ENCODE data around the gene SLC24A3.

The SLC24A3 gene

DNA sequence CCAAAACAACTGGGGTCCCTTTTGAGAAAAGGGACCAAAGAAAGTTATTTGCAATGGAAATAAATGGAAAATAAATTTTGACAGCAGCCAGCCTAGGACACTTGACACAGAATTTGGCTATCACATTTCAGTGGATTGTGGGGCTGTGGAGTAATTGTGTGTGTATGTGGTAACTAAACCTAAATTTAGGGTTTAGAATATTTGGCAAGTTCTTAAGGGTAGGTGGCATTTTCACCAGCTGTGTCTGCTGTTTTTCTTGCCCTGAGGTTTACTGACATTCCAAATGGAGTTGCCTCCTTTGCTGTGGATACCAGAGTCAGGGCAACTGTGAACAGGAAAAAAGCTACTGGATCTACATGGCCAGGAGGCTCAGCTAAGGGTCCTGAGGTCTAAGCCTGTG, 270.9 kb downstream of the SLC24A3 start:
- no peak overlapping the region for H3K4me3 ChIP-seq (ENCODE audit: low read depth, low read length)
- H3K4me1 ChIP-seq (ENCODE audit: control insufficient read depth, insufficient read depth, low read length): no peaks in the 10 kb centered on the region
- ChIA-PET POLR2A (no interaction called here), CTCF (no interaction called here)
- H3K36me3 ChIP-seq (ENCODE audit: control insufficient read depth in 2 of 2, insufficient read depth in 1 of 2, low read length in 2 of 2): no peaks in the 10 kb centered on the region
- TF ChIP-seq KLF8 (tag by site-specific recombination; IDR thresholded peaks at IDR 0.05): no peak
- TF ChIP-seq, protein P1, sequence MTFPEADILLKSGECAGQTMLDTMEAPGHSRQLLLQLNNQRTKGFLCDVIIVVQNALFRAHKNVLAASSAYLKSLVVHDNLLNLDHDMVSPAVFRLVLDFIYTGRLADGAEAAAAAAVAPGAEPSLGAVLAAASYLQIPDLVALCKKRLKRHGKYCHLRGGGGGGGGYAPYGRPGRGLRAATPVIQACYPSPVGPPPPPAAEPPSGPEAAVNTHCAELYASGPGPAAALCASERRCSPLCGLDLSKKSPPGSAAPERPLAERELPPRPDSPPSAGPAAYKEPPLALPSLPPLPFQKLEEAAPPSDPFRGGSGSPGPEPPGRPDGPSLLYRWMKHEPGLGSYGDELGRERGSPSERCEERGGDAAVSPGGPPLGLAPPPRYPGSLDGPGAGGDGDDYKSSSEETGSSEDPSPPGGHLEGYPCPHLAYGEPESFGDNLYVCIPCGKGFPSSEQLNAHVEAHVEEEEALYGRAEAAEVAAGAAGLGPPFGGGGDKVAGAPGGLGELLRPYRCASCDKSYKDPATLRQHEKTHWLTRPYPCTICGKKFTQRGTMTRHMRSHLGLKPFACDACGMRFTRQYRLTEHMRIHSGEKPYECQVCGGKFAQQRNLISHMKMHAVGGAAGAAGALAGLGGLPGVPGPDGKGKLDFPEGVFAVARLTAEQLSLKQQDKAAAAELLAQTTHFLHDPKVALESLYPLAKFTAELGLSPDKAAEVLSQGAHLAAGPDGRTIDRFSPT (tag by site-specific recombination; IDR thresholded peaks at IDR 0.05): no peak
- TF ChIP-seq, protein P2, sequence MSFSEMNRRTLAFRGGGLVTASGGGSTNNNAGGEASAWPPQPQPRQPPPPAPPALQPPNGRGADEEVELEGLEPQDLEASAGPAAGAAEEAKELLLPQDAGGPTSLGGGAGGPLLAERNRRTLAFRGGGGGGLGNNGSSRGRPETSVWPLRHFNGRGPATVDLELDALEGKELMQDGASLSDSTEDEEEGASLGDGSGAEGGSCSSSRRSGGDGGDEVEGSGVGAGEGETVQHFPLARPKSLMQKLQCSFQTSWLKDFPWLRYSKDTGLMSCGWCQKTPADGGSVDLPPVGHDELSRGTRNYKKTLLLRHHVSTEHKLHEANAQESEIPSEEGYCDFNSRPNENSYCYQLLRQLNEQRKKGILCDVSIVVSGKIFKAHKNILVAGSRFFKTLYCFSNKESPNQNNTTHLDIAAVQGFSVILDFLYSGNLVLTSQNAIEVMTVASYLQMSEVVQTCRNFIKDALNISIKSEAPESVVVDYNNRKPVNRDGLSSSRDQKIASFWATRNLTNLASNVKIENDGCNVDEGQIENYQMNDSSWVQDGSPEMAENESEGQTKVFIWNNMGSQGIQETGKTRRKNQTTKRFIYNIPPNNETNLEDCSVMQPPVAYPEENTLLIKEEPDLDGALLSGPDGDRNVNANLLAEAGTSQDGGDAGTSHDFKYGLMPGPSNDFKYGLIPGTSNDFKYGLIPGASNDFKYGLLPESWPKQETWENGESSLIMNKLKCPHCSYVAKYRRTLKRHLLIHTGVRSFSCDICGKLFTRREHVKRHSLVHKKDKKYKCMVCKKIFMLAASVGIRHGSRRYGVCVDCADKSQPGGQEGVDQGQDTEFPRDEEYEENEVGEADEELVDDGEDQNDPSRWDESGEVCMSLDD (tag by site-specific recombination; IDR thresholded peaks at IDR 0.05): no peak
- TF ChIP-seq, protein P3, sequence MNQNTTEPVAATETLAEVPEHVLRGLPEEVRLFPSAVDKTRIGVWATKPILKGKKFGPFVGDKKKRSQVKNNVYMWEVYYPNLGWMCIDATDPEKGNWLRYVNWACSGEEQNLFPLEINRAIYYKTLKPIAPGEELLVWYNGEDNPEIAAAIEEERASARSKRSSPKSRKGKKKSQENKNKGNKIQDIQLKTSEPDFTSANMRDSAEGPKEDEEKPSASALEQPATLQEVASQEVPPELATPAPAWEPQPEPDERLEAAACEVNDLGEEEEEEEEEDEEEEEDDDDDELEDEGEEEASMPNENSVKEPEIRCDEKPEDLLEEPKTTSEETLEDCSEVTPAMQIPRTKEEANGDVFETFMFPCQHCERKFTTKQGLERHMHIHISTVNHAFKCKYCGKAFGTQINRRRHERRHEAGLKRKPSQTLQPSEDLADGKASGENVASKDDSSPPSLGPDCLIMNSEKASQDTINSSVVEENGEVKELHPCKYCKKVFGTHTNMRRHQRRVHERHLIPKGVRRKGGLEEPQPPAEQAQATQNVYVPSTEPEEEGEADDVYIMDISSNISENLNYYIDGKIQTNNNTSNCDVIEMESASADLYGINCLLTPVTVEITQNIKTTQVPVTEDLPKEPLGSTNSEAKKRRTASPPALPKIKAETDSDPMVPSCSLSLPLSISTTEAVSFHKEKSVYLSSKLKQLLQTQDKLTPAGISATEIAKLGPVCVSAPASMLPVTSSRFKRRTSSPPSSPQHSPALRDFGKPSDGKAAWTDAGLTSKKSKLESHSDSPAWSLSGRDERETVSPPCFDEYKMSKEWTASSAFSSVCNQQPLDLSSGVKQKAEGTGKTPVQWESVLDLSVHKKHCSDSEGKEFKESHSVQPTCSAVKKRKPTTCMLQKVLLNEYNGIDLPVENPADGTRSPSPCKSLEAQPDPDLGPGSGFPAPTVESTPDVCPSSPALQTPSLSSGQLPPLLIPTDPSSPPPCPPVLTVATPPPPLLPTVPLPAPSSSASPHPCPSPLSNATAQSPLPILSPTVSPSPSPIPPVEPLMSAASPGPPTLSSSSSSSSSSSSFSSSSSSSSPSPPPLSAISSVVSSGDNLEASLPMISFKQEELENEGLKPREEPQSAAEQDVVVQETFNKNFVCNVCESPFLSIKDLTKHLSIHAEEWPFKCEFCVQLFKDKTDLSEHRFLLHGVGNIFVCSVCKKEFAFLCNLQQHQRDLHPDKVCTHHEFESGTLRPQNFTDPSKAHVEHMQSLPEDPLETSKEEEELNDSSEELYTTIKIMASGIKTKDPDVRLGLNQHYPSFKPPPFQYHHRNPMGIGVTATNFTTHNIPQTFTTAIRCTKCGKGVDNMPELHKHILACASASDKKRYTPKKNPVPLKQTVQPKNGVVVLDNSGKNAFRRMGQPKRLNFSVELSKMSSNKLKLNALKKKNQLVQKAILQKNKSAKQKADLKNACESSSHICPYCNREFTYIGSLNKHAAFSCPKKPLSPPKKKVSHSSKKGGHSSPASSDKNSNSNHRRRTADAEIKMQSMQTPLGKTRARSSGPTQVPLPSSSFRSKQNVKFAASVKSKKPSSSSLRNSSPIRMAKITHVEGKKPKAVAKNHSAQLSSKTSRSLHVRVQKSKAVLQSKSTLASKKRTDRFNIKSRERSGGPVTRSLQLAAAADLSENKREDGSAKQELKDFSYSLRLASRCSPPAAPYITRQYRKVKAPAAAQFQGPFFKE (tag by site-specific recombination; IDR thresholded peaks at IDR 0.05; ENCODE audit: borderline replicate concordance): no peak
- H3K9me3 ChIP-seq (ENCODE audit: control insufficient read depth, insufficient read depth, low read depth, low read length): no peaks in the 10 kb centered on the region
- no peak overlapping the region for H3K27ac ChIP-seq (ENCODE audit: extremely low read depth, low read depth, low read length)

DNA sequence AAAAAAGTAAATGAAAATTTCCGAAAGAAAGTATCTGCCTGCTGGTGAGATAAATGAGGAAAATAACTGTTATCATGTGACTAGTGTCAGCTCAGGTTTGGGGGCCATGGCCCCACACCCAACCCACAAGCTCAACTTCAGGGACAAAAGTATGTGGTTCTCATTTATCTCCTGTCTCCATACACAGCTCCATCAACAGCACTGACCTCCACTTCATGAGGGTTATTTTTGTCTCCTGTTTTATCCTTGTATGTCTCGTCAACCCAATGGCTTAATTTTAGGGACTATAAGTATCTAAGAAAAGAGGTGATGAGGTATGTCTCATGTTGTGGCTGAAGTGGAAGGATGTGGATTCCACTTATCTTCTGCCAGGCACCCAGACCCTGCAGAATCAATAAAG, 274.0 kb downstream of the SLC24A3 start:
- H3K4me1 ChIP-seq (ENCODE audit: control insufficient read depth, insufficient read depth, low read length): no peaks in the 10 kb centered on the region
- H3K36me3 ChIP-seq (ENCODE audit: control insufficient read depth in 2 of 2, insufficient read depth in 1 of 2, low read length in 2 of 2): no peaks in the 10 kb centered on the region
- no peak overlapping the region for H3K27ac ChIP-seq (ENCODE audit: extremely low read depth, low read depth, low read length)
- CTCF ChIA-PET: no interaction called here
- H3K4me3 ChIP-seq (ENCODE audit: low read depth, low read length): no peak overlapping the region
- POLR2A ChIA-PET: no interaction called here
- H3K9me3 ChIP-seq (ENCODE audit: control insufficient read depth, insufficient read depth, low read depth, low read length): no peaks in the 10 kb centered on the region
- TF ChIP-seq, protein P4, sequence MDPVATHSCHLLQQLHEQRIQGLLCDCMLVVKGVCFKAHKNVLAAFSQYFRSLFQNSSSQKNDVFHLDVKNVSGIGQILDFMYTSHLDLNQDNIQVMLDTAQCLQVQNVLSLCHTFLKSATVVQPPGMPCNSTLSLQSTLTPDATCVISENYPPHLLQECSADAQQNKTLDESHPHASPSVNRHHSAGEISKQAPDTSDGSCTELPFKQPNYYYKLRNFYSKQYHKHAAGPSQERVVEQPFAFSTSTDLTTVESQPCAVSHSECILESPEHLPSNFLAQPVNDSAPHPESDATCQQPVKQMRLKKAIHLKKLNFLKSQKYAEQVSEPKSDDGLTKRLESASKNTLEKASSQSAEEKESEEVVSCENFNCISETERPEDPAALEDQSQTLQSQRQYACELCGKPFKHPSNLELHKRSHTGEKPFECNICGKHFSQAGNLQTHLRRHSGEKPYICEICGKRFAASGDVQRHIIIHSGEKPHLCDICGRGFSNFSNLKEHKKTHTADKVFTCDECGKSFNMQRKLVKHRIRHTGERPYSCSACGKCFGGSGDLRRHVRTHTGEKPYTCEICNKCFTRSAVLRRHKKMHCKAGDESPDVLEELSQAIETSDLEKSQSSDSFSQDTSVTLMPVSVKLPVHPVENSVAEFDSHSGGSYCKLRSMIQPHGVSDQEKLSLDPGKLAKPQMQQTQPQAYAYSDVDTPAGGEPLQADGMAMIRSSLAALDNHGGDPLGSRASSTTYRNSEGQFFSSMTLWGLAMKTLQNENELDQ (tag by site-specific recombination; IDR thresholded peaks at IDR 0.05; ENCODE audit: low read depth): no peak
- TF ChIP-seq, protein P5, sequence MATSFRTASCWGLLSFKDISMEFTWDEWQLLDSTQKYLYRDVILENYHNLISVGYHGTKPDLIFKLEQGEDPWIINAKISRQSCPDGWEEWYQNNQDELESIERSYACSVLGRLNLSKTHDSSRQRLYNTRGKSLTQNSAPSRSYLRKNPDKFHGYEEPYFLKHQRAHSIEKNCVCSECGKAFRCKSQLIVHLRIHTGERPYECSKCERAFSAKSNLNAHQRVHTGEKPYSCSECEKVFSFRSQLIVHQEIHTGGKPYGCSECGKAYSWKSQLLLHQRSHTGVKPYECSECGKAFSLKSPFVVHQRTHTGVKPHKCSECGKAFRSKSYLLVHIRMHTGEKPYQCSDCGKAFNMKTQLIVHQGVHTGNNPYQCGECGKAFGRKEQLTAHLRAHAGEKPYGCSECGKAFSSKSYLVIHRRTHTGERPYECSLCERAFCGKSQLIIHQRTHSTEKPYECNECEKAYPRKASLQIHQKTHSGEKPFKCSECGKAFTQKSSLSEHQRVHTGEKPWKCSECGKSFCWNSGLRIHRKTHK (tag by site-specific recombination; IDR thresholded peaks at IDR 0.05): no peak
- TF ChIP-seq, protein P6, sequence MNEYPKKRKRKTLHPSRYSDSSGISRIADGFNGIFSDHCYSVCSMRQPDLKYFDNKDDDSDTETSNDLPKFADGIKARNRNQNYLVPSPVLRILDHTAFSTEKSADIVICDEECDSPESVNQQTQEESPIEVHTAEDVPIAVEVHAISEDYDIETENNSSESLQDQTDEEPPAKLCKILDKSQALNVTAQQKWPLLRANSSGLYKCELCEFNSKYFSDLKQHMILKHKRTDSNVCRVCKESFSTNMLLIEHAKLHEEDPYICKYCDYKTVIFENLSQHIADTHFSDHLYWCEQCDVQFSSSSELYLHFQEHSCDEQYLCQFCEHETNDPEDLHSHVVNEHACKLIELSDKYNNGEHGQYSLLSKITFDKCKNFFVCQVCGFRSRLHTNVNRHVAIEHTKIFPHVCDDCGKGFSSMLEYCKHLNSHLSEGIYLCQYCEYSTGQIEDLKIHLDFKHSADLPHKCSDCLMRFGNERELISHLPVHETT (tag by site-specific recombination; IDR thresholded peaks at IDR 0.05): no peak
- TF ChIP-seq ZNF140 (tag by site-specific recombination; IDR thresholded peaks at IDR 0.05) (no peak), ZNF548 (tag by site-specific recombination; IDR thresholded peaks at IDR 0.05) (no peak), ZNF23 (tag by site-specific recombination; IDR thresholded peaks at IDR 0.05; ENCODE audit: borderline replicate concordance) (no peak), ZNF221 (tag by site-specific recombination; IDR thresholded peaks at IDR 0.05; ENCODE audit: borderline replicate concordance) (no peak), KLF9 (tag by site-specific recombination; IDR thresholded peaks at IDR 0.05; ENCODE audit: low read depth) (no peak), ZNF394 (tag by site-specific recombination; IDR thresholded peaks at IDR 0.05; ENCODE audit: borderline replicate concordance) (no peak), HOXD13 (CRISPR knock-in tag; IDR thresholded peaks at IDR 0.05; ENCODE audit: borderline replicate concordance) (no peak)
- TF ChIP-seq, protein P7, sequence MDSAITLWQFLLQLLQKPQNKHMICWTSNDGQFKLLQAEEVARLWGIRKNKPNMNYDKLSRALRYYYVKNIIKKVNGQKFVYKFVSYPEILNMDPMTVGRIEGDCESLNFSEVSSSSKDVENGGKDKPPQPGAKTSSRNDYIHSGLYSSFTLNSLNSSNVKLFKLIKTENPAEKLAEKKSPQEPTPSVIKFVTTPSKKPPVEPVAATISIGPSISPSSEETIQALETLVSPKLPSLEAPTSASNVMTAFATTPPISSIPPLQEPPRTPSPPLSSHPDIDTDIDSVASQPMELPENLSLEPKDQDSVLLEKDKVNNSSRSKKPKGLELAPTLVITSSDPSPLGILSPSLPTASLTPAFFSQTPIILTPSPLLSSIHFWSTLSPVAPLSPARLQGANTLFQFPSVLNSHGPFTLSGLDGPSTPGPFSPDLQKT (IDR thresholded peaks at IDR 0.05; ENCODE audit: borderline replicate concordance, low read depth, low read length): no peak
